ENCODE data around the gene JAKMIP3.

JAKMIP3 gene

GRCh38 chr10:132100091-132100481, 34.3 kb downstream of the JAKMIP3 start:
- no peak for DNase-seq

GRCh38 chr10:132100556-132101349, 35.0 kb downstream of the JAKMIP3 start:
- DNase-seq, result no peak

GRCh38 chr10:132101529-132101928, 35.8 kb downstream of the JAKMIP3 start:
- no peak for DNase-seq

GRCh38 chr10:132102071-132102716, 36.4 kb downstream of the JAKMIP3 start:
- DNase-seq, result no peak

GRCh38 chr10:132102717-132103110, 37.0 kb downstream of the JAKMIP3 start:
- no peak for DNase-seq

GRCh38 chr10:132103116-132103910, 37.6 kb downstream of the JAKMIP3 start:
- DNase-seq, result no peak

GRCh38 chr10:132104062-132104461, 38.3 kb downstream of the JAKMIP3 start:
- no peak for DNase-seq

- DNase-seq, result no peak
Measured at GRCh38 chr10:132104471-132105301, 38.9 kb downstream of the JAKMIP3 start.

- DNase-seq, result no peak
Measured at GRCh38 chr10:132105302-132105995, 39.7 kb downstream of the JAKMIP3 start.

GRCh38 chr10:132106431-132106830, 40.7 kb downstream of the JAKMIP3 start:
- DNase-seq, result no peak

- DNase-seq, result no peak
Measured at GRCh38 chr10:132107186-132107948, 41.6 kb downstream of the JAKMIP3 start.

GRCh38 chr10:132107949-132108877, 42.5 kb downstream of the JAKMIP3 start:
- DNase-seq, result no peak

- DNase-seq, result no peak
Measured at GRCh38 chr10:132109341-132110110, 43.8 kb downstream of the JAKMIP3 start.

GRCh38 chr10:132110111-132110521, 44.4 kb downstream of the JAKMIP3 start:
- DNase-seq, result no peak

- no peak for DNase-seq
Measured at GRCh38 chr10:132110713-132111112, 45.0 kb downstream of the JAKMIP3 start.

- no peak for DNase-seq
Measured at GRCh38 chr10:132111121-132111731, 45.5 kb downstream of the JAKMIP3 start.

GRCh38 chr10:132111871-132112341, 46.2 kb downstream of the JAKMIP3 start:
- DNase-seq, result no peak

GRCh38 chr10:132112611-132113010, 46.9 kb downstream of the JAKMIP3 start:
- no peak for DNase-seq

GRCh38 chr10:132113206-132113605, 47.5 kb downstream of the JAKMIP3 start:
- DNase-seq, result no peak
